AG09309 (cell line): Measurements from ENCODE around the gene QPRT.
"Not testable (repeated sequence)": the region's sequence is repeated elsewhere in the genome, so short reads cannot be mapped to it uniquely, and the experiment has no call there.

ENCODE experiments used
- DNase-seq: peaks from one replicate; pipeline ENCODE4 v3.0.0-alpha.2; 2010; ENCODE audit warnings: low read depth
- H3K4me3 ChIP-seq: 2 replicates; pipeline ENCODE4 v1.5.1; 2011; ENCODE audit warnings: mild to moderate bottlenecking, low read depth, low read length, moderate library complexity; ENCODE audit not compliant: control insufficient read depth
- CTCF ChIP-seq: IDR thresholded peaks from 2 replicates; pipeline ENCODE4 v1.5.1; 2011; ENCODE audit warnings: mild to moderate bottlenecking, low read depth, low read length, inconsistent platforms; ENCODE audit not compliant: insufficient read depth, control insufficient read depth; ENCODE audit errors: missing control alignments

QPRT gene

DNA sequence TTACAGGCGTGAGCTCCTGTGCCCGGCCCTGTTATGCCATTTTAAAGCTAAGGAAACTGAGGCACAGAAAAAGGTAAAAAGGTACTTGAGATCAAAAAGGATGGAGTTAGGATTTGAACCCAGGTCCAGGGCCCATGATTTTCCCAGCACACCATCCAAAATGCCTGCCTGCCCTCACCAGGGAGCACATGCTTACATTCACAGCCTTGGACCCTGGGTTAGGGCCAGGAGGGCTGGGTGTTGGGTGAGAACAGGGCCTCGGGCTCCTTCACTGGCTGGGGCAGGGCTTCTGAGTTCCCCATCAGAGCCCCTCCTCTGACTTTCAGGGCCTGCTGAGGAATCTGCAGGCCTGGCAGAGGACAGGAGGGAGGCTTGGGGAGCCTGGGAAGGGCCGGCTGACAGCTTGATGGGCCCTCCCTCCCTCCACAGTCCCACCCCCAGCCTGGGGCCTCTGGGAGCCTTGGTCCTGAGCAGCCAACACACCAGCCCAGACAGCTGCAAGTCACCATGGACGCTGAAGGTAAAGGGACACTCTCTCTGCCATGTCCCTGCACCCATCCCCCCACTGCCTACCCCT is at the start of gene QPRT:
QPRT (plus strand) TSS at position 490 of the 577 bp plus-strand sequence; CDS start at position 508, 18 bp downstream.
- no peak for DNase-seq
- TF ChIP-seq CTCF, result no peak
- peak within 1 kb of the TSS; percentile 1; the same call in 1 of the 2 replicates for H3K4me3 ChIP-seq

DNA sequence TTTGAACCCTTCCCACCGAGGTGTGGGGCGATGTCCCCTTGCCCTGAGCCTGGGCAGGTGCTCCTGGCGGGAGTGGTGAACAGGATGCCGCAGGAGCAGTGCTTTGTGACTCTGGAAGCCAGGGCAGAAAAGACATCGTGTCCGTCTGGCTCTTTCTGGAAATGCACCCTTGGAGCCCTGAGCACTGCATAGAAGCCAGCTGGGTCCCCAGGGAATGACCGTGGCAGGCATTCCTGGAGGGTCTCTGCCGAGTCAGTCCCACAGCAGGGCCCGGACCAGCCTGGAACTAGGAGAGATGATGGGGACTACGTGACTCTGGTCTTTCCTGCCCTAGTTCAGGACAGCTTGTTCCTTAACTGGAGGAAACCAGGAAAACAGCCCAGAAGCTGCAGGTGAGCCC is 49.7 kb upstream of the QPRT start:
- DNase-seq, H3K4me3 ChIP-seq: not testable (repeated sequence)

DNA sequence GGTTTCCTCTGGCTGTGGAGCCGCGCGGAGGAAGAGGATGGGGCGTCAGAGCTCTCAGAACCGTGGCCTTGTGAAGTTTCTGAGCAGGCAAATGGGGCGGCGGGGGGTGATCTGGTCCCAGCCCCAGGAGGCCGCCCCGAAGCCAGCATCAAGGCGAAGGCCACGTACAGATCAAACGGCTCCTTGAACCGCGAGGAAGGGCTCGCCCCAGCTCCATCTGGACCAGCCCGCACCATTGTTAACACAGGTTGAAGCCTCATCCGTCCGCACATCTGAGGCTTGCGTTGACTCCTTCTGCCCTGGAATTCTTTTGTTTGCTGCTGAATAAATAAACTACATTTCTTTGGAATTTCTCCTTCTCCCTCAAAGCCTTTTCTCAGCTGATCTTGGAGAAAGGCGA is 47.3 kb upstream of the QPRT start:
- DNase-seq, H3K4me3 ChIP-seq: not testable (repeated sequence)

DNA sequence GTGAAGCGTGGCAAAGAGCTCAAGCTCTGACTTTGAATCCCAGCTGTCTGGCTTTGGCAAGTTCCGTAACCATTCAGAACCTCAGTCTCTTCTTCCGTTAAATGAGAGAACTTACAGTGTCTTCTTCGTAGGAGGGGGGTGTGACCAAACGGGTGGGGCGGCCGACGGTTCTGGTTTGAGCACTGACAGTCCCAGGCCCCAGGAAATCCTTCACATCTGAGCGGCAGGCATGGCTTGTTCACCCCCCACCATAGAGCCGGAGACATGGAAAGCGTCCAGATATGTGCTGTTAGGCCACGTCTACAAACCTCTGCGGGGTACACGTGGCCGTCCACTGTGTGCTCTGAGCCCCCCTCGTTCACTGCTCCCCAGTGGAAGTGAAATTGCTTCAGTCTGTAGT is 43.1 kb upstream of the QPRT start:
- DNase-seq, H3K4me3 ChIP-seq: not testable (repeated sequence)

DNA sequence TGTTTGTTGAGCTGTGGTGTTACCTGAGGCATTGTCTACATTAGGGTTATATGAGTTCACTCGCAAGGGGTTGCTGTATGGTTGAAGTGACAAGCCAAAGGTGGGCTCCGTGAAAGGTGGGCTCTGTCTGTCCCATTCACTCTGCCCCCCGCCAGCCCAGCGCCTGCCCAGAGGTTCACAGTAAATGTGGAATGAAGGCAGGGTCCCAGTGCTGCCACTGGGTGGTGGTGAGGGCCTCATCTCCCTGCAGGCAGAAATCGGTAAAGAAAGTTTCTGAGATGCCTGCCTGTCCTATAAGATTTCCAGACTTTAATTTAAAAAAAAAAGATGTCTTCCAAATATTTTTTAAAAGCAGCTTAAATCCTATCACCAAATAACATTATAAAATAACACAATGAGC is 42.6 kb upstream of the QPRT start:
- not testable (repeated sequence) for H3K4me3 ChIP-seq, DNase-seq

GRCh38 chr16:29638751-29639150 is 40.2 kb upstream of the QPRT start:
- not testable (repeated sequence) for DNase-seq, H3K4me3 ChIP-seq

GRCh38 chr16:29641561-29641960 is 37.4 kb upstream of the QPRT start:
- H3K4me3 ChIP-seq, result no peak overlapping the region
- DNase-seq, result no peak
- TF ChIP-seq CTCF, result no peak

DNA sequence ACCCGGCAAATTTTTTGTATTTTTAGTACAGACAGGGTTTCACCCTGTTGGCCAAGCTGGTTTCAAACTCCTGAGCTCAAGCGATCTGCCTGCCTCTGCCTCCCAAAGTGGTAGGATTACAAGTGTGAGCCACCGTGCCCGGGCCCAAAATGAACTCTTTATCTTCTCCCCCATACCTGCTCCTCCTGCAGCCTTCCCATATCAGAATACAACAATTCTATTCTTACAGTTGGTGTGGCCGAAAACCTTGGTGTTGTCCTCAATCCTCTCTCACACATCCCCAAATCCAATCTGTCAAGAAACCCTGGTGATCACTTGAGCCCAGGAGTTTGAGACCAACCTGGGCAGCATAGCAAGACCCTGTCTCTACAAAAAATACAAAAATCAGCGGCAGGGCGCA is 35.4 kb upstream of the QPRT start:
- no peak overlapping the region for H3K4me3 ChIP-seq
- TF ChIP-seq CTCF, result no peak
- DNase-seq, result no peak

DNA sequence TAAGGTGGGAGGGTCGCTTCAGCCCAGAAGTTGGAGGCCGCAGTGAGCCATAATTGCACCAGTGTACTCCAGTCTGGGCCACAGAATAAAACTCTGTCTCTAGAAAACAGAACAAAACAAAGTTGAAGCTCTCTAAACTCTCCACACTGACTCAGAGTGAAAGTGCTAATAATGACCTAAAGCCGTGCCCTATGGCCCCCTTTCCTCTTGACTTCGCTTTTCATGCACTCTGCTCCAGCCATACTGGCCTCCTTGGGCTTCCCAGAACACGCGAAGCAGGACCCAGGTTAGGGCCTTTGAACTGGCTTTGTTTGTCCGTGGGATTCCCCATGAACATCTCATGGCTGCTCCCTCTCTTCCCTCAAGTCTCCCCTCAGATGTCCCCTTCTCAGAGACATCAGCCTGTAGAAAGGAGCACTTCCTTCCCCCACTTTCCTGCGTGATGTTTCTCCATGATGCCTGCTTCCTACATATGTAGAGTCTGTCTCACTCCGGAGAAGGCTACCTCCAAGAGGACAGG is 34.6 kb upstream of the QPRT start:
- no peak for TF ChIP-seq CTCF
- DNase-seq, result no peak
- H3K4me3 ChIP-seq, result no peak overlapping the region
